Gastrocnemius medialis (tissue), 4 donors: ENCODE results near the gene PSMD1. TPM values are rescaled to one million over a fixed set of nuclear protein-coding genes. Genes with fewer than 3 reads are reported as not detected.

Source experiments
- ATAC-seq, 2 donors: fragments of 150-250 bp; one replicate each; pipeline ENCODE4 v1.9.1; 2016
- DNase-seq, 2 donors: peaks; one replicate each; pipeline ENCODE4 v3.0.0-alpha.2; 2019
- H3K27ac ChIP-seq, 4 donors: fragments of 200-600 bp; sonication (generic); 1 replicate in 1 of 4; 2 replicates in 3 of 4; pipeline ENCODE4 v1.5.1; 2016 to 2018; ENCODE audit warnings: mild to moderate bottlenecking in 2 of 4, moderate library complexity in 1 of 4
- H3K27me3 ChIP-seq, 3 donors: fragments of 200-600 bp; sonication (generic) in 2 of 3; 1 replicate in 1 of 3; 2 replicates in 2 of 3; pipeline versions ENCODE4 v1.5.1 to v1.6.0; 2016 to 2019; ENCODE audit warnings: mild to moderate bottlenecking in 1 of 3, moderate library complexity in 1 of 3
- H3K36me3 ChIP-seq, 2 donors: fragments of 200-600 bp; sonication (generic) in 1 of 2; one replicate each; pipeline ENCODE4 v1.5.1; 2017 to 2018
- H3K4me1 ChIP-seq, 2 donors: fragments of 200-600 bp; sonication (generic) in 1 of 2; one replicate each; pipeline ENCODE4 v1.5.1; 2016 to 2017; ENCODE audit warnings: mild to moderate bottlenecking in 2 of 2
- H3K4me3 ChIP-seq, 4 donors: fragments of 200-600 bp; sonication (generic) in 3 of 4; 1 replicate in 1 of 4; 2 replicates in 3 of 4; pipeline ENCODE4 v1.5.1; 2016 to 2019; ENCODE audit warnings: mild to moderate bottlenecking in 2 of 4
- H3K9me3 ChIP-seq, 3 donors: fragments of 200-600 bp; sonication (generic) in 2 of 3; 1 replicate in 1 of 3; 2 replicates in 2 of 3; pipeline ENCODE4 v1.5.1; 2016 to 2019
- POLR2A ChIP-seq, 2 donors: fragments of 450-650 bp; IDR thresholded peaks; one replicate each; pipeline ENCODE4 v1.6.1; 2017; ENCODE audit warnings: antibody characterized with exemption in 2 of 2, mild to moderate bottlenecking in 2 of 2, moderate library complexity in 2 of 2
- in situ Hi-C, 4 donors: fragments of 200-750 bp; cut with MboI; loops; one replicate each; pipeline versions ENCODE4 v1.15.0 to v1.8.0; 2017; ENCODE audit warnings: low sequenced_read_pairs in 4 of 4
- intact Hi-C: fragments of 100-400 bp; cut with DNase I; formaldehyde crosslinking; loops from one replicate; pipeline ENCODE4 v1.15.1; 2023; ENCODE audit warnings: low total_unique reads
- total RNA-seq, 4 donors: library from RNA; depleted of rRNA; stranded (reverse); fragments of >200 nt; gene quantifications; one replicate each; pipeline versions ENCODE4 v1.1.0 to v1.2.3, GENCODE V29; 2016
- TF ChIP-seq, protein P1 (sequence below), 5 experiments: fragments of 450-650 bp in 3 of 5; fragments of 200-600 bp in 2 of 5; sonication (generic) in 2 of 5; IDR thresholded peaks in 4 of 5; conservative IDR thresholded peaks in 1 of 5; 1 replicate in 4 of 5; 2 replicates in 1 of 5; pipeline ENCODE4 v1.5.1; 2016 to 2019; ENCODE audit warnings: antibody characterized with exemption in 5 of 5, mild to moderate bottlenecking in 3 of 5, moderate library complexity in 3 of 5

PSMD1 gene
- total RNA-seq, 4 donors from 2014 or later, result 169 to 189 (median 182) TPM

DNA sequence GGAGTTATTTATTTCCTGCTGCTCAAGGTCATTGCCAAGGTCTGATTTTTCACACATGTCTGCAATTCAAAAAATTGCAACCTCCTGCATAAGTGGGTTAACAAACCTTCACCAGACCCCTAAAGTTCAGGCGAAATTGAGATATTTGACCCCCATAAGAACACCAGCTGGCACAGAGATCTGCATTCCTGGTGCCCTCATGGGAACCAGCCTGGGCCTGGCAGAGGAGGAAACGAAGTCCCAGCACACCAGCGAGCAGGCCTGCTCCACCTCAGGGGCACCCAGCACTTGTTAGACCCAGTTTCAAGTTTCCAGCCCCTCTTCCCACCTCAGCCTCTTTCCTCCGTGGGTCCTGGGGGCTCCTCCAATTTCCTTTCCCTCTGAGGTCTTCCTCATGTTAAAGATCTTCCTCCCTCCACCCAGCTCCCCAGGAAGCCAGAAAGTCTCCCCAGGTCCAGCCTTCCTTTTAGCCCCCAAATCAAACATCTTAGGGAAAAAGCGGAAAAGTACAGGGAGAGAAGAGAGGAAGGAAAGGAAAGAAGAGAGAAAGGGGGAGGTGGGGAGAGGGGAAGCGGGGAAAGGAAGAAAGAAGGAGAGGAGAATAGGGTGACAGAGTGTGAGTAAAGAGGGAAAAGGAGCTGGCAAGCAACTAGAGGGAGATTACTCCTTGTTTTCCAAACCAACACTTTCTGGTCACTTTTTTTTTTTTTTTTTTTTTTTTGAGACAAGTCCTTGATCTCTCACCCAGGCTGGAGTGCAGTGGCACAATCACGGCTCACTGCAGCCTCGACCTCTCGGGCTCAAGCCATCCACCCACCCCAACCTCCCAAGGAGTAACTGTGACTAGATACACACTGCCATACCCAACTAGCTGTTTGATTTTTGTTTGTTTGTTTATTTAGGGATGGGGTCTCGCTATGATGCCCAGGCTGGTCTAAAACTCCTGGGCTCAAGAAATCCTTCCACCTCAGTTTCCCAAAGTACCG is 23.2 kb upstream of the PSMD1 start:
- DNase-seq, result no peak
- in situ Hi-C loops, result no loop called here

DNA sequence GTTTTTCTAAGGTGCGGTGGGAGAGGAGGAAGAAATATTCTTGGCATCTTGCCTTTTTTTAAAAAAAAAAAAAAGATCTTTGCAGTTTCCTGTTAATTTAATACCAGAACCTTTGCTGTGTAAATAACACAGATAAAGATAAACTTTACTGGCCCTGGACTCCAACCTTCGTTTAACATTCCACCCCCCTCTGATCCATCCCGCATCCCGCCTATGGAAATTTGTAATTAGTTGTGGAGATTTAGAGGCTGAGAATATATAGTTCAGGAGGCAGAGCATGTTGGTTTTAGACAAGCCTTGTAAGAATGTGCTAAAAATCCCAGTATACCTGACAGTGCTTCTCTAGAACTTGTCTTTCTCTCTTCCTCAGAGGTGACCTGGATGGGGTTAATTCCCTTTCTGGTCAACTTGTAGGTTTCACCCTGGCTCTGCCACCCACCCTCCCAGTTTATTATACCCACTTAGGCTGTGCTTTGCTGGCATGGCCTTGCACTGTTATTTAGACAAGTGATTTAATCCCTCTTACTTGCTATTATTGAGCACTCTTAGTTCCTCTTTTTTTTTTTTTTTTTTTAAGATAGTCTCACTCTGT is 22.3 kb upstream of the PSMD1 start:
- in situ Hi-C loops (no loop called here), intact Hi-C loops (no loop called here)
- DNase-seq, result no peak
- H3K27ac ChIP-seq, result no peak overlapping the region
- H3K27me3 ChIP-seq, result peaks cover 20 to 32% (median 21%) of the 10 kb centered on the region in 3 donors
- ATAC-seq, result no peak
- H3K36me3 ChIP-seq, result no peaks in the 10 kb centered on the region
- no peaks in the 10 kb centered on the region for H3K9me3 ChIP-seq
- no peak overlapping the region for H3K4me3 ChIP-seq
- no peak for TF ChIP-seq POLR2A (IDR thresholded peaks at IDR 0.05)
- TF ChIP-seq, protein P1, sequence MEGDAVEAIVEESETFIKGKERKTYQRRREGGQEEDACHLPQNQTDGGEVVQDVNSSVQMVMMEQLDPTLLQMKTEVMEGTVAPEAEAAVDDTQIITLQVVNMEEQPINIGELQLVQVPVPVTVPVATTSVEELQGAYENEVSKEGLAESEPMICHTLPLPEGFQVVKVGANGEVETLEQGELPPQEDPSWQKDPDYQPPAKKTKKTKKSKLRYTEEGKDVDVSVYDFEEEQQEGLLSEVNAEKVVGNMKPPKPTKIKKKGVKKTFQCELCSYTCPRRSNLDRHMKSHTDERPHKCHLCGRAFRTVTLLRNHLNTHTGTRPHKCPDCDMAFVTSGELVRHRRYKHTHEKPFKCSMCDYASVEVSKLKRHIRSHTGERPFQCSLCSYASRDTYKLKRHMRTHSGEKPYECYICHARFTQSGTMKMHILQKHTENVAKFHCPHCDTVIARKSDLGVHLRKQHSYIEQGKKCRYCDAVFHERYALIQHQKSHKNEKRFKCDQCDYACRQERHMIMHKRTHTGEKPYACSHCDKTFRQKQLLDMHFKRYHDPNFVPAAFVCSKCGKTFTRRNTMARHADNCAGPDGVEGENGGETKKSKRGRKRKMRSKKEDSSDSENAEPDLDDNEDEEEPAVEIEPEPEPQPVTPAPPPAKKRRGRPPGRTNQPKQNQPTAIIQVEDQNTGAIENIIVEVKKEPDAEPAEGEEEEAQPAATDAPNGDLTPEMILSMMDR (IDR thresholded peaks at IDR 0.05 in 4 of 5, conservative IDR thresholded peaks at IDR 0.05 in 1 of 5), result no peak
- no peaks in the 10 kb centered on the region for H3K4me1 ChIP-seq

More for the DNA sequence above, 23.2 kb upstream of the PSMD1 start:
- H3K9me3 ChIP-seq, result no peaks in the 10 kb centered on the region
- no peaks in the 10 kb centered on the region for H3K4me1 ChIP-seq
- ATAC-seq, result no peak
- intact Hi-C loops, result no loop called here
- H3K27ac ChIP-seq, result no peak overlapping the region
- H3K4me3 ChIP-seq, result no peak overlapping the region
- peaks cover 16 to 26% (median 20%) of the 10 kb centered on the region in 3 donors for H3K27me3 ChIP-seq
- no peaks in the 10 kb centered on the region for H3K36me3 ChIP-seq
- TF ChIP-seq POLR2A (IDR thresholded peaks at IDR 0.05), result no peak
- TF ChIP-seq, protein P1 (IDR thresholded peaks at IDR 0.05 in 4 of 5, conservative IDR thresholded peaks at IDR 0.05 in 1 of 5), result no peak

DNA sequence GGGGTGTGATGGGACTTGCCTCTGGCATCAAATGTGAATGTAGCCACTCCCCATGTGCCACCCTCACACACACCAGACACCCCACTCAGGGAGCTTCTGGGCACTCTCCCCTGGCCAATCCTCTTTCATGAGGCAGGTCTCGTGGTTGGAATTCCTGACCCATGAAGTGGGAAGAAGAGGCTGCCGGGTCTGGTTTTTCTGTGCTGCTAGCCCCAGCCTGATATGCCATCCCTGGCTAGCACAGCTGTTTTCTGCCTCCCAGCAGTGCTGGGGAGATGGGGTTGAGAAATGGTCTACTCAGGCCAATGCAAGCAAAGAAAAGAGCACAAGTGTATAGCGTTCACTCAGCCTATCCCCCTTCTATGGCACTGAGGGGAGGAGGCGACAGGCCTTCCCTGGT is 20.5 kb upstream of the PSMD1 start:
- no peak overlapping the region for H3K27ac ChIP-seq
- intact Hi-C loops (no loop called here), in situ Hi-C loops (no loop called here)
- H3K36me3 ChIP-seq, result no peaks in the 10 kb centered on the region
- H3K27me3 ChIP-seq, result peaks cover 25 to 42% (median 26%) of the 10 kb centered on the region in 3 donors
- no peak overlapping the region for H3K4me3 ChIP-seq
- TF ChIP-seq POLR2A (IDR thresholded peaks at IDR 0.05), result no peak
- TF ChIP-seq, protein P1 (IDR thresholded peaks at IDR 0.05 in 4 of 5, conservative IDR thresholded peaks at IDR 0.05 in 1 of 5), result no peak
- ATAC-seq, result no peak
- no peaks in the 10 kb centered on the region for H3K9me3 ChIP-seq
- DNase-seq, result no peak
- H3K4me1 ChIP-seq, result no peaks in the 10 kb centered on the region

DNA sequence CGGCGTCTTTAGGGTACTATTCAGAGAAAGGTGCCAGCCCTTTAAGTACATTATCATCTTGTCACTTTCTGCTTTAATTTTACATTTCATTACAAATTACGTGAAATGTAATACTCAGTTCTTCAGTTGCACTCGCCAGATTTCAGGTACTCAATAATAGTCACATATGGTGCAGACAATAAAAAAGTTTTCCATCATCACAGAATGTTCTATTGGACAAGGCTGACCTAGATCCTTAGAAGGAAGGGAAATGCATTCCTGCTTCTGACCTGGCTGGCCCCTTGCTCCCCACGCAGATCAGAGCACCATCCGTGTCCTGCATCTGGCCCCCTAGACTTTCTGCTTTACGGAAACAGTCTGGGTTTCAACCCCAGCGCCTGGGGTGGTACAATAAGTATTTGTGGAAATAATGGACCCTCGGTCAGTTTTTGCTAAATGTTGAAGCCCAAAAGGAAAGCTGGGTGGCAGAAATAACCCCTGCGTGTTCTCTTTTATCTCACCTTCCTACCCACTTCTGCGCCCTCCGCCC is 20.0 kb upstream of the PSMD1 start:
- intact Hi-C loops, result no loop called here
- H3K27me3 ChIP-seq, result peaks cover 25 to 45% (median 26%) of the 10 kb centered on the region in 3 donors
- no peak for DNase-seq
- in situ Hi-C loops, result no loop called here
- no peaks in the 10 kb centered on the region for H3K4me1 ChIP-seq
- H3K9me3 ChIP-seq, result no peaks in the 10 kb centered on the region
- no peak overlapping the region for H3K27ac ChIP-seq
- H3K36me3 ChIP-seq, result no peaks in the 10 kb centered on the region
- no peak for TF ChIP-seq POLR2A (IDR thresholded peaks at IDR 0.05)
- TF ChIP-seq, protein P1 (IDR thresholded peaks at IDR 0.05 in 4 of 5, conservative IDR thresholded peaks at IDR 0.05 in 1 of 5), result no peak
- H3K4me3 ChIP-seq, result no peak overlapping the region
- no peak for ATAC-seq
